Hepatic stellate cell (primary cell): Measurements from ENCODE around the gene PHF11.

Source experiments
- DNase-seq: peaks from one replicate; pipeline ENCODE4 v3.0.0; 2011; ENCODE audit warnings: low spot score

The PHF11 gene

GRCh38 chr13:49498206-49498605, 2.5 kb downstream of the PHF11 start:
- DNase-seq = no peak

GRCh38 chr13:49499889-49500660, 4.3 kb downstream of the PHF11 start:
- peak; percentile 85 for DNase-seq

GRCh38 chr13:49502954-49503353, 7.2 kb downstream of the PHF11 start:
- no peak for DNase-seq

- DNase-seq = no peak
Observed at GRCh38 chr13:49503951-49504350, 8.2 kb downstream of the PHF11 start.

GRCh38 chr13:49512578-49512977, 16.8 kb downstream of the PHF11 start:
- no peak for DNase-seq

- no peak for DNase-seq
Observed at GRCh38 chr13:49516467-49516866, 20.7 kb downstream of the PHF11 start.

- no peak for DNase-seq
Observed at GRCh38 chr13:49517461-49517860, 21.7 kb downstream of the PHF11 start.

- no peak for DNase-seq
Observed at GRCh38 chr13:49521224-49521623, 25.5 kb downstream of the PHF11 start.

- no peak for DNase-seq
Observed at GRCh38 chr13:49524740-49525501, 29.2 kb downstream of the PHF11 start.

GRCh38 chr13:49527123-49527522, 31.4 kb downstream of the PHF11 start:
- no peak for DNase-seq

GRCh38 chr13:49528161-49528560, 32.4 kb downstream of the PHF11 start:
- DNase-seq = no peak

GRCh38 chr13:49530457-49530856, 34.7 kb downstream of the PHF11 start:
- DNase-seq = no peak

- no peak for DNase-seq
Observed at GRCh38 chr13:49532593-49532992, 36.8 kb downstream of the PHF11 start.

- no peak for DNase-seq
Observed at GRCh38 chr13:49533011-49533410, 37.3 kb downstream of the PHF11 start.

- no peak for DNase-seq
Observed at GRCh38 chr13:49533591-49534269, 38.0 kb downstream of the PHF11 start.

- no peak for DNase-seq
Observed at GRCh38 chr13:49536144-49536873, 40.6 kb downstream of the PHF11 start.

GRCh38 chr13:49538404-49538803, 42.7 kb downstream of the PHF11 start:
- DNase-seq = no peak

- DNase-seq = no peak
Observed at GRCh38 chr13:49539313-49539712, 43.6 kb downstream of the PHF11 start.

GRCh38 chr13:49539746-49540145, 44.0 kb downstream of the PHF11 start:
- DNase-seq = no peak

GRCh38 chr13:49540552-49540951, 44.8 kb downstream of the PHF11 start:
- DNase-seq = no peak

- DNase-seq = no peak
Observed at GRCh38 chr13:49543656-49544055, 47.9 kb downstream of the PHF11 start.

GRCh38 chr13:49545661-49546060, 49.9 kb downstream of the PHF11 start:
- no peak for DNase-seq
